ENCODE data around the gene GNAT2.

GNAT2 gene

DNA sequence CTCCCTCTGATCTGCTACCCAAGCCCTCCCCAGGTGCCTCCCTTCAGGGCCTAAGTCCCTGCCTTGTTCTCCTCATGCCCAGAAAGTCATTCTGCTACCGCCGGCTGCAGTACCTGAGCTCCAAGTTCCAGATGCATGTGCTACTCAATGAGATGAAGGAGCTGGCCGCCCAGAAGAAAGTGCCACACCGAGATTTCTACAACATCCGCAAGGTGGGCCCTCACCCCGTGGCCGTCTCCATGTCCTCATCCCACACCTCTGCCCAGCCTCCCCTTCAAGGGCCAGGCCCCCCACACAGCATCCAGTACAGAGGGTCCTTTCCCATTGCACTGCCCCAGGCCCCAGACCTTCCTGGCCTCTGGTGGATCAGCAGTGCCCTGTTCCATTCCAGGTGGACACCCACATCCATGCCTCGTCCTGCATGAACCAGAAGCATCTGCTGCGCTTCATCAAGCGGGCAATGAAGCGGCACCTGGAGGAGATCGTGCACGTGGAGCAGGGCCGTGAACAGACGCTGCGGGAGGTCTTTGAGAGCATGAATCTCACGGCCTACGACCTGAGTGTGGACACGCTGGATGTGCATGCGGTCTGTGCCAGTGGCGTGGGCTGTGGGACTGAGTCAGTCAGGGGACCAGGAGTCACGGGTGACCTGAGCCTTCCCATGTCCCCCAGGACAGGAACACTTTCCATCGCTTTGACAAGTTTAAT is 8.4 kb upstream of the GNAT2 start:
- DNase-seq (ENCODE audit: low read depth): no peak

DNA sequence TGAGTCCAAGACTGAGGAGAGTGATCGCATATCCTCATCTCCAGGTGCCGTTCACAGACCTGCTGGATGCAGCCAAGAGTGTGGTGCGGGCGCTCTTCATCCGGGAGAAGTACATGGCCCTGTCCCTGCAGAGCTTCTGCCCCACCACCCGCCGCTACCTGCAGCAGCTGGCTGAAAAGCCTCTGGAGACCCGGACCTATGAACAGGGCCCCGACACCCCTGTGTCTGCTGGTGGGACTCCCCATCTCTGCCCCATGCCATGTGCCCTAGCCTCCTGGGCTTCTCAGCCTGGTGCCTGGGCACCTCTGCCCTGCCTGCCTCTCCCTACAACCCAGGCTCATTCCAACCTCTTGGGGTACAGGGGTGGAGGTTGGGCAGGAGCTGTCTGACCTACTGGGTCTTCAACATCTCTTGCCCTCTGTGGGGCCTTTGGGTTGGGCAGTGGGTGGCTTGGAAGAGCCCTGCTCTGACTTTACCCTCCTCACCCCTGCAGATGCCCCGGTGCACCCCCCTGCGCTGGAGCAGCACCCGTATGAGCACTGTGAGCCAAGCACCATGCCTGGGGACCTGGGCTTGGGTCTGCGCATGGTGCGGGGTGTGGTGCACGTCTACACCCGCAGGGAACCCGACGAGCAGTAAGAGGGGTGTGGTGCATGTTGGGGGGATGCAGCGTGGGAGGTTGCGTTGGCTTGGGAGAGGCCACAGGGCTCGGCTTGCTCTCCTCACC is 7.4 kb upstream of the GNAT2 start:
- DNase-seq (ENCODE audit: low read depth): no peak

DNA sequence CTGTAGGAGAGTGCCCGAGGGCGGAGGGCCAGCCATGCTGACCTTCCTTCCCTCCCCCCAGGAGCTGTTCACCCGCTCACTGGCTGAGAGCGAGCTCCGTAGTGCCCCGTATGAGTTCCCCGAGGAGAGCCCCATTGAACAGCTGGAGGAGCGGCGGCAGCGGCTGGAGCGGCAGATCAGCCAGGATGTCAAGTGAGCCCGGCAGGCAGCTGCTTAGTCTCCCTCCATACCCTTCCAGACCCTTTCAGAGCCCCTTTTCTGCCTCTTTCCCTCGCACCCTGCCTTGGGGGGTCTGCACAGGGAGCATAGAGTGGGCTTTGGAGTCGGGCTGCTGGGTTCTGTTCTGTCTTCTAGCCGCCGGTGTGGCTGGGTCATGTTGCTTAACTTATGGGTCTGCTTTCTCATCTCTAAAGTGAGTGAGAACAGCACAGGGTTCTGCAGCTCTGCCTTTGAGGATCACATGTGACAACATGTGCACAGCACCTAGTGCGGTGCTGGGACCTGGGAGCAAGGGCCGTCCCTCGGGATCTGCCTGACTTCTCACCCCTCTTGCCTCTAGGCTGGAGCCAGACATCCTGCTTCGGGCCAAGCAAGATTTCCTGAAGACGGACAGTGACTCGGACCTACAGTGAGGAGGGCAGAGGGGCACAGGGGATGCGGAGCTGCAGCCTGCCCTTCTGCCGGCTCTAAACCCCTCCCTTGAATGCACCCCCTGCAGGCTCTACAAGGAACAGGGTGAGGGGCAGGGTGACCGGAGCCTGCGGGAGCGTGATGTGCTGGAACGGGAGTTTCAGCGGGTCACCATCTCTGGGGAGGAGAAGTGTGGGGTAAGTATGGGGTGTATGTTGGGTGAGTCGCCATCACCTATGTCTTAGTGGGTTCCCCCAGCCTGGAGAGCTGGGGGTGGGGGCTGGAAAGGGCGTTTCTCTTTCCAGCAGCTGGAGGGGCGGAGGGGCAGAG is 6.5 kb upstream of the GNAT2 start:
- no peak for DNase-seq (ENCODE audit: low read depth)

DNA sequence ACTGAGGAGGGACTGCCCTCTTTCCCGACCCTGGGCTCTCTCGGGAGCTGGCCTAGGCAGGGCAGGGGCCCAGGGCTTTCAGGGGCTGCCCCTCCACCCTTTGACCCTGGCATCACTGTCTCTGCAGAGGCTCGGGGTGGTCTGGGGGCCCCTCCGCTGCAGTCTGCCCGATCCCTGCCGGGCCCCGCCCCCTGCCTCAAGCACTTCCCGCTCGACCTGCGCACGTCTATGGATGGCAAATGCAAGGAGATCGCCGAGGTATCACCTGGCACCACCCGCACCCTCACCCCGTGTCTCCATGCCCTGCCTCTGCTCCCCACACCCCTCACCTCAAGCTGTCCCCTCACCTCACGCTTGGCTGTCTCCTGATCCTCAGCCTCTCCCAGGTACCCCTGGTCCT is 5.8 kb upstream of the GNAT2 start:
- DNase-seq (ENCODE audit: low read depth): no peak

DNA sequence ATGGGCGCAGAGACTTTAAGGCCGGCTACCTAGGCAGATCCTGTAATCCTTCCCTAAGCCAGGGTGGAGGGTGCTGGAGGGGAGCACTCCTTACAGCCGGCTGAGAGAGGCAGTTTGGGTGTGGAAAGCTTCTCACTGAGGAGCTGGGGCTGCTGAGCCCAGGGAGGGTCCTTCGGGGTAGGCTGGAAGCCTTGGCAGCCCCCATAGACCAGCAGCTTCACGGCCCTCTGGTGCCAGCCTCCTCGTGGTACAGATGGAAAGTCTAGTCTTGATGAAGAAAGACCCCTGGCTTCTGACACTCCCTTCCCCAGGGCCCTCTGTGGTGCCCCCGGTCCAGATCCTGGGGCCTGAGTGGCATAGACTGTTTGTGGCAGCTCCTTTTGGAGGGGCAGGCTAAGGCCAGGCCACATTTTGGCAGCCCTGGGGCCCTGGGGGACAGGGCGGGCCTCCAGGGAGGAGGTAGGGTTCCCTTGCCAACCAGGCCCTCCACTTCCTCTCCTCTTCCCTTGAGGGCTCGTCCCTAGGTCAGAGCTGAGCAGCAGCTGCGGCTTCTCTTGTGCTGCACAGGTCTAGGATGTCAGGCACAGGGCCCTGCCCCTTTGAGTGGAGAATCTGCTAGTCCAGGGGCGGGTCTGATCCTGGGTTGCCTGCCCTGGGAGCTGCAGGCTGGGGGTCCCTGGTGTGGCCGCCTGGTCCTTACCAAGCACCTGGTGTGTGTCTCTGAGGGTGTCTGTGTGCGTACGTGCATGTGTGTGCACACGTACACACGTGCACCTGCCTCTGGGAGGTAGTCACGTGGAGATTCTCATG is 5.0 kb upstream of the GNAT2 start:
- DNase-seq (ENCODE audit: low read depth): no peak

DNA sequence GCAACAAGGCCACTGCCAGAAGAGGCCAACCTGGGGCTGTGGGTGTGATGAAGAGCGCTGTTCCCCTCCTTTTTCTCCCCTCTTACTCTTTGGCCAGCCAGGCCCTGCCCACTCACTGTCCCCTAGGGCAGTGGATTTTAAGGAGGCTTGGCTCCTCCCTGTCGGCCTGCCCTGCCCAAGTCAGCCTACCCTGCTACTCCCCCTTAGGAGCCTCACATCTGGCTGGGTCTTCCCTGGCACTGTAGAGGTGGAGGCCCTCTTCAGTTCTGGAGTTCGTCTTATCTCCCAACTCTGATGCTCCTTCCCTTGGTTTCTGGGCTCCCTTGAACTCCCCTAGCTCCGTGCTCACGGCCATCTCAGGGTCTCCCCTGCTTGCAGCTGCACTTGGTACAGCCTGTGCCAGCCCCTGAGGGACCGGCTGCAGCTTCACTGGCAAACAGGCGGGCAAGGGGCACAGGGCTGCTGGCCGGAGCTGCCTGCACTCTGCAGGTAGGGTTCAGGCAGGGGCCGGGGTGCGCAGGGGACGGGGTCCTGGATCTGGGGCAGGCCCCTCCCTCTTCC is 4.3 kb upstream of the GNAT2 start:
- no peak for DNase-seq (ENCODE audit: low read depth)

DNA sequence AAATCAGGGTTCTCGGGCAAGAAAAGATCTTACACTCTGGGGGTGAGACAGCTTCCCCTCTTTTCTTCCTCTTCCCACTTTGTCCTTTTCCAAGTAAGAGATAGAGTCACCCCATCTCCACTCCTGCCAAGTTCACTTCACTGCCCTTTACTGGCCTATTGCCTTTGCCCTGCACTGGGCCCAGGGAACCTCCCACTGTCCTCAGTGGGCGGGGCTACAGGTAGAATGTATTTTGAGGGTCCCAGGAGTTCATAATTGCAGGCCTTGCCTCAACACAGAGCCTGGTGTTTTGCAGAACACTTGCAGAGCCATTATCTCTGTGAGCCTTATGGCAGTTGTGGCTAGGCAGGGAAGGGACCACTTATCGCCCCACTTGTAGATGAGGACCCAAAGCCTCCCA is 3.5 kb upstream of the GNAT2 start:
- no peak for DNase-seq (ENCODE audit: low read depth)

DNA sequence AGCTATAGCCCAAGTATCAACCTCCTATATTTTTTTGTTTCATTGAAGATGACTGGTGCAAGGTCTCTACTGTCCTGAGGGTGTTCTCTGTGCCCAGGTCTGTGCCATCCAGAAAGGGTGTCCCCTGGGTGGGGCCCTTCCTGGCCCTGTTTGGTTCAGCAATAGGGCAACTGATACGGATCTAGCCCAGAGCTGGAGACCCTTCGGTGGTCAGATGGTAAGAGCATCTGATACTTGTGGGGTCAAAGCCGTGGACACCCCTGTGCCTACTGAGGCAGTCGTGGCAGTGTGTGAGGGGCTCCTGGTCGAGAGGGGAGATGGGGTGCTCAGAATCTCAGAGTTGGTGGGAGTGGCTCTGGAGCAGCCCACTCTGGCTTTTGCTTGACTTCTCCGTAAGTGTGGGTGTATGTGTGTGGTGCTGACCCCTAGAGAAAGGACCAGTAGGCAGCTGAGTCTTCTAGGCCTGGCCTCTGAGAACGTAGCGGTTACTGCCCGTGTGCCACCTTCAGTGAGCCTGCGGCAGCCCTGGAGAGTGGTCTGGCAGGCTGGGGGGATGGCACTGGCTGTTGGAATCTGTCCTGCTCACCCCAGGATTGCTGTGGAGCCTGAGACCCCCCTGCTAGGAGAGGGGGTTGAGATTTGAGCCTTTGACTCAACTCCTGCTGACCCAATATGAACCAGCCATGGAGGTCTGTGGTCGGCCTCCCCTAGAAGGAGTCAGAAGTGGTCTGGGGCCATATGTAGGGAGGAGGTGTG is 2.9 kb upstream of the GNAT2 start:
- DNase-seq (ENCODE audit: low read depth): no peak

DNA sequence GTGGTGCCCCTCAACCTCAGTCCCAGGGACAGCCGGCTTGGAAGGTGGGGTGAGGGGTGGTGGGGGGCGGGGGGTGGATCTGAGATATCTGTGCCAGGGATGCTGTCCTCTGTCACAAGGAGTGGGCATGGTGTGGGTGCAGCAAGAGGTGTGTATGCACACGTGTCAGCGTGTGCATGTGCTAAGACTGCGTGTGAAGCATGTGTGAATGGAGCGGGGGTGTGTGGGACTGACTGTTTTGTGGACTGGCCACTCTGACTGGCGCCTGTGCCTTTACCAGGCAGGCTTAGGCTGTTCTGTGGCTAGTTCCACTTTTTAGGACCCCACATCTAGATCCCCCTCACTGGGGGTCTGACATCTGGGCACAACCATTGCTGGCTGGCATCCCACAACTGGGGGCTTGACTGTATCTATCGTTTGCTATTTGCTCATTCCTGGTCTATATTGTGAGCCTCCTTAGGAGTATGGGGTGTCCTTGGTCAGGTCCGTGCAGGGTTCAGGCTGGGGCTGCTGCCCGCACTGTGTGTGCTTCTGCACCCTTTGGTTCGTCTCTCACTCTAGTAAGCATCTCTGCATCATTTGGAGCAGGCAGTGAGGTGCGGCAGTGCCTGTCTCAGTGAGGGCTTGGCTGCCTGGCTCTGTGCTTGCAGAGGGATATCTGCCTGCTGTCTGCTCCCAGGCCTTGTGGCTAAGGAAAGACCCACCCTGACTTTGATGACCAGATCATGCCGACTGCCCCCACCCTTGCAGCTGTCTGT is 2.1 kb upstream of the GNAT2 start:
- no peak for DNase-seq (ENCODE audit: low read depth)

DNA sequence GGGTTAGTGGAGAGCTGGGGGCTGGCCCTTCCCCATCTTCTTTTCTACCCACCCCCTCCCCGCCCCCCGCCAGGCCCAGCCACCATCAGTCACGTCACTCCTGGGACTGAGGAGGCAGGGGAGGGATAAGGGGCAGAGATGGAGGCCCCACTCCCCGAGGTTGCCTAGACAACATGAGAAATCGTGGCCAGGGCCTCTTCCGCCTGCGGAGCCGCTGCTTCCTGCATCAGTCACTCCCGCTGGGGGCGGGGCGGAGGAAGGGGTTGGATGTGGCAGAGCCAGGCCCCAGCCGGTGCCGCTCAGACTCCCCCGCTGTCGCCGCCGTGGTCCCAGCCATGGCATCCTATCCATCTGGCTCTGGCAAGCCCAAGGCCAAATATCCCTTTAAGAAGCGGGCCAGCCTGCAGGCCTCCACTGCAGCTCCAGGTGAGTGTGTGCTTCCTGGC is 1.4 kb upstream of the GNAT2 start:
- DNase-seq (ENCODE audit: low read depth): peak; percentile 77

DNA sequence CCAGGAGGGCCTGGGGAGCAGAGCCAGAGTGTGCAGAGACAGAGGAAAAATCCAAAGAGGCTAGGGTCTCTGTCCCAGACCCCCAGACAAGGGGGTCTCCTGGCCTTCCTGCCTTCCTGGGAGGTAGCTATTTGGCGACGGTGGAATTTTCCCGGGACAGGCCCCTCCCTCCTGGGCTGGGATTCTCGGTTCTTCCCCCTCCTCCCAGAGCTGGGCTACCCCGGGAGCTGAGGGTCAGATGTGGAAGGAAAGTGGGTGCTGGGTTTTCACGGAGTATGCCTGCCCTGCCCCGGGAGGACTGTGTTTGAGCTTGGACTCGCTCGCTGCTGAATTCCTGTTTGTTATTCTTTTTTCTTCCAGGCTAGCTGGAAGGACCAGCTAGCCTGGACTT is 980 bp upstream of the GNAT2 start:
- no peak for DNase-seq (ENCODE audit: low read depth)

DNA sequence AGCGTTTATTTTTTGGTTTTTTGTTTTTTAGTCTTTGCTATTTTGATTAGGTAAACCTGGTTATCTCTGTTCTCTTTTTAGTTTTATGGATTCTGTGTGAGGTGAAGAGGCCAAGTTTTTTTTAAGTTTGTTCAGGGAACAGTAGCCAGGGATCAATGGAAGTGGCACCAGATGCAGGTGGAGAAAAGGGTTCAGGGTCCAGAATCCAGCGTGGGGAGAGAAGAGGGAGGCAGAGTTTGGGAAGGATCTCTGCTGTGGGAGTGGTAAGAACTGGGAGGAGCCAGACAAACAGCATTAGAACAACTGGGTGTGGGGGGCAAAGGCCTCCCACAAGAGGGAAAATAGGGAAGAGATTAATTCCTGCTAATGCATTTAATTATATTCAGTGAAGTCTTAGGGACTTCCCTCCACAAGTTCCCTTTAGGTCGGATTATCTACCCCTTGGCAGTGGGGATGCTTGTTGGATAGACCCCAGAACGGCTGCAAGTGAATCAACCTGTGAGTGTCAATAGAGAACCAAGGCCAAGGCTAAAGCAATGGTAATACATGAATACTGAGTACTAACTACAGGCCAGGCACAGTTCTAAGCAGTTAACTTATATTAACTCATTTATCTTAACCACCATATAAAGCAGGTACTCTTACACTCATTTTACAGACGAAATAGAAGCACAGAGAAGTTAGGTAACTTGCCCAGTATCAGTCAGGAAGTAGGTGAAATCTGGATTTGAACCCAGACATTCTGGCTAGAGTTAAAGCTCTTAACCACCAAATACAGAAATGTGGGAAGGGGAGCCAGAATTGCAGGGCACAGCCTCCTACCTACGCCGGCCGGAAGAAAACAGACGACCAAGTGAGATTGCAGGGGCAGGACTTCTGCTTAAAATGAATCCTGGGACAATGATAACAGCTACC is 498 bp downstream of the GNAT2 start:
- no peak for DNase-seq (ENCODE audit: low read depth)

DNA sequence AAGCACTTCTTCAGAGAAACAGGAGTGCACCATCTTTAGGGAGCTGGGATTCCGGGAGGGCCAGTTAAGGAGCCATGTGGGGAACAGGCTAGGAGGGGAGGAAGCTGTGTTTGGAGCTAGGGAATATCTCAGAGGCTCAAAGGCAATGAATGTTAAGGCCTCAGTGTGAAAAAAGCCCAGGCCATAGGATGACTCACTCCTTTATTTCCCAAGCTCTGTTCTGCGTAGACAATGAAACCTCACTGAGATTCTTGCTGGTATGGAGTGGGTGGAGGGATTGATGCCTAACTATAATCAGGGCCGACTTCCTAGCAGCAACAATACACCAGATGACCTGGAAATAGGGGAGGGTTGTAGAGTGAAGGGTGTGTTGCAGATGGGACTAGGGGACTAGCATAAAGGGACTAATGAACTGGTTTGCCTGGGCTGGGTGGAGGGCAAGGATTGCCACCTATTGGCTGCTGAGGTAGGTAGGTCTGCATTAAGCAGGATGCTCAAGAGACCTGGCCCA is 2.1 kb downstream of the GNAT2 start:
- DNase-seq (ENCODE audit: low read depth): peak; percentile 91

DNA sequence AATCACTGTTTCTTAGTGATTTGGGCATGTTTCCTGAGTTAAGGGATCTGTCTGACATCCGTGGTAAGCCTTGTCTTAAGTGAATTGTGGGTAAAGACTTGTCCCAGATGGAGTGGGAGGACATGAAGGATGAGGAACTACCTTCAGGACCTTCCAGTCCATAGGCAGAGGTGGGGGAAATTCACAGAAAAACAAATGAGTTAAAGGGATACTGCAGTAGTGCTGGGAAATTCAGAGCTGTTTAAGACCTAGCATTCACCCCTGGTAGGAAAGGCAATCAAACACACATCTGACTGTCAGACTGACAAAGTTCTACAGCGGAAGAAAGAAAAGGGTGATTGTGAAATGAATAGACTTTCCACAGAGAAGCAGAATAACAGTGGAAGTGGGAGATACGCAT is 3.0 kb downstream of the GNAT2 start:
- no peak for DNase-seq (ENCODE audit: low read depth)

DNA sequence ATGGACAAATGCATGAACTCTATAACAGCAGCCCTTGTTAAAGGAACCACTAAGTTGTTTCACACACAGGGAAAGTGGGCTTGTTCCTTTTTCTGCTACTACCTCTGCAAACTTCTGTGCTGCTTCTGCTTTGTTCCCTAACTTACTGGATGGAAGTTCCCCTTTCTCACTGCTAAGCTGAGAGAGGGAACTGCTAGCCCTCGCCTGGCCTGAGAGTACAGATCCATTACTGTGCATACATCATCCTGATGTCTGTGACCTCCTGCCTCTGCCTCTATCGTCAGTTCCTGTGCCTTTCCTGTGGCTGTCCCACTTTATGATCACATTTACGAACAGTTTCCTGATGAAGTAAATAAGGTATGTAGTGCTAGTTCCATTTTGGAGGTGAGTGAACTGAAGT is 3.5 kb downstream of the GNAT2 start:
- no peak for DNase-seq (ENCODE audit: low read depth)

DNA sequence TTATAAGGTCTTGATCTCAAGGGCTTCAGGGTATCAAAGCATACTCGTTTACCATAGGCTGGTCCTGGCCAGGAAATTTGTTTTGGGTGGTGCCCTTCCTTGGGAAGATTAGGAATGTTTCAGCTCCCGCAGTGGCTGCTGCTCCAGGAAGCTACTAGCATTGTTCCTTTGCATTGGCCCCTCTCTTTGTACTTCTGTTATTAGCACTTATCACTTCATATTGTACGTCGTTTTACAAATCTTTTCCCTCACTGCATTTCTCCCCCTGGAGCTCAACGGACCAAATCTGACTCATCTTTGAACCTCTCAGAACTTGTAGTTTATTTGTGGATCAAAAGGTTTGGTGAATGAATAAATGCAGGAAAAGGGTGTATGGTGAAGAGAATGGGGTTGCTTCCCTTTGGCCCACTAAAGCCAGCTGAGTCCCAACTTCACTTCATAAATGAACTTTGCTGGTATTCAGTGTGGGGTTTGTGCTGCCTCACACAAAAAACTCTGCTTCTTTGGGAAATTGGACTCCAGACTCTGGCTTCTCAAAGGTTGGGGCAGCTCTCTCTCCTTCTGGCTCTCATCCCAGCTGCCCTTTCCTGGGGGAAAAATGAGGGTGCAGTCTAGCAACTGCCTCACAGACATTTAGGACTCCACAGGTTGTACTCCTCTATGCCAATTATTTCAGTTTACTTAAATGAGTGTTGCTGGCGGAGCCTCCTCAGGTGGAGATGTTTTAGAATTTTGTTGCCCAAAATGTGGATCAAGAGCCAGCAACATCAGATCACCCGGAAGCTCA is 5.9 kb downstream of the GNAT2 start:
- DNase-seq (ENCODE audit: low read depth): peak; percentile 34

DNA sequence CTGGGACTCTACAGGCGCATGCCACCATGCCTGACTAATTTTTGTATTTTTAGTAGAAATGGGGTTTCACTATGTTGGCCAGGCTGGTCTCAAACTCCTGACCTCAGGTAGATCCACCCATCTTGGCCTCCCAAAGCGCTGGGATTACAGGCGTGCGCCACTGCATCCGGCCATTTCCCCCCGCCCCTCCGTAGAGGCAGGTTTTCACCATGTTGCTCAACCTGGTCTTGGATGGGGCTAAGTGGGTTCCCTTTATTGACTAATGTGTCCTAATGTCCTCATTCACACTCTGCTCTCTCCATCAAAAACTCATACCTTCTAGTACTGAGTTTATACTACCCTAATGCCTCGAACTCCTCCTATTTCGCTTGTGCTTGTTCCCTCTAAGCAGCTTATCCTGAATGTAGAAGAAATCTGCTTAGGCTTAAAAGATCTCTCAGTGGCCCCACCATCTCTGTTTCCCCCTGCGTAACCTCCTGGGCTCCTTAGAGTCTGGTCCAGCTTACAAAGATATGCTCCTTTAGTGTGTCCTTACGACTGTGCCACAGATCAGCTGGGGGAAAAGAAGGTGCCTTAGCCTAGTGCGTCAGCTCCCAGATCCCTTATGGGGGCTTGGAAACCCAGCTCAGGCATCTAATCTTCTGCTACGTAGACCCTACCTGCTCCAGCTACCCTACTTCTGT is 8.0 kb downstream of the GNAT2 start:
- DNase-seq (ENCODE audit: low read depth): no peak
